Stimulated activated CD4-positive, alpha-beta T cell treated with anti-CD3 and anti-CD28 coated beads, Interleukin-4, amount 100 ng/mL, for 1 hour (primary cell): ENCODE measurements around the gene ZBTB20.
"Not testable (repeated sequence)": the region's sequence is repeated elsewhere in the genome, so short reads cannot be mapped to it uniquely, and the experiment has no call there.

Experiments used
- DNase-seq: peaks from one replicate; pipeline ENCODE4 v3.0.0-alpha.2; 2020

The ZBTB20 gene

DNA sequence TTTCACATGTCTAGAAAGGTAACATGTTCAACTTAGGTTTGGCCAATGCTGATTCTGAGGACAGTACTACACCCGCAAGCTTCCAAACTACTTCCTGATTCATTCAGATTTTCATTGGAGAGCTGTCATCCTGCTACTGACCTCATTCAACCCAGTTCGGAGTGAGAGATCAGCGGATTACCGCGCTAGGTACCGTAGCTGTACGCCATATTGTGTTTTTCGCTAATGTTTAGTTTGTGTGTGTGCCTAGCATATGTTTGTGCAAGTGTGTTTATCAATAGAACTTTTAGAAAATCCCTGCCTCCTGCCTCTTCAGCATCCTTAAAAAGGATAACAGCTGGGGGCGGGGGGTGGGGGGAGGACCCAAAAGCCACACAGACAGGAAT is 1.1 kb downstream of the ZBTB20 start:
- peak; percentile 29 for DNase-seq

DNA sequence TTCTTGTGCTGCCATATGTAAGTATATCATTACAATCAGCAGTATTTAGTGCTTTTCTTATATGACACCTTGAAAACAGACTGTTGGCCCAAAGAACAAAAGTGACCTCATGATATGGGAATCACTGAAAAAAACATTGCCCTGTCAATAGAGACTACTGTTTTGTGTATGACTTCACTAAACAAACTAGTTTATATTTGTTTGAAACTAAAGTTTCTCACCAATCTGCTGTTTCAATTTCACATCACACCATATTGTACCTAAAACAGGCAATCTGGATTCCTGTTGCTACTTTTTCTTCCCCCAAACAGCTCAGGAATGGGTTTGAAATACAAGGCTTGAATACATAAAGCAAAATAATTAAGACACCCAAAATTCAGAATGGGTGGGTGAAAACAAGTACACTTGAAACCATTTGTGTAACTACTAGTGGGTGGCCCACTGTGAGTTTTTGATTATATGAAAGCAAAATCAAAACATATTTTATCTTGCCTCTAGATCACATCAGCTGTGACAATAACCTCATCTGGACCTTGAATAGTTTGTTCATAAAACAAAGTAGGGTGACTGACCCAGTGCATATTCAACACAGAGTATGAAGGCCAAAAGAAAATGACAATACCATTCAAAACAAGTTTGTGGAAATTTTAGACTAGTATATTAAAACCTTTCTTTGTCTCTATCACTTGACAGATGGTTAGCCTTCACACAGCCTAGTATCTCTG is 5.9 kb downstream of the ZBTB20 start:
- DNase-seq = no peak

DNA sequence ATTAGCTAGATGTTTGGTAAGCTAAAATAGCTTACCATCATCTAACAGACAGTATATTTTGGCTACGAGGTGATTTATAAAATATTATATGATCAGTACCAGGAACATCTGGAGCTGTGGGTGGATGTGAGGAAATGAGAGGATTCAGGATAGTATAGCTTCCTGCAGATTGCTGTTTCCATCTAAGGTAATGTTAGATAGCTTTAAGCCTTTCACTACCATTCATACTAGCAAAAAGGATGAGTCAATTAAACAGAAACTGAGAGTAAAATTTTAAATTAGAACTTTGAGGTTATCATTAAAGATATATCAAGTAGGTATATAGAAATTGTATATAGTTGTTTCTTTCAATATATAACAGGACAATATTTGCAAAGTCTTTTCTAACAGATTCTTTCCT is 8.0 kb downstream of the ZBTB20 start:
- DNase-seq = no peak

DNA sequence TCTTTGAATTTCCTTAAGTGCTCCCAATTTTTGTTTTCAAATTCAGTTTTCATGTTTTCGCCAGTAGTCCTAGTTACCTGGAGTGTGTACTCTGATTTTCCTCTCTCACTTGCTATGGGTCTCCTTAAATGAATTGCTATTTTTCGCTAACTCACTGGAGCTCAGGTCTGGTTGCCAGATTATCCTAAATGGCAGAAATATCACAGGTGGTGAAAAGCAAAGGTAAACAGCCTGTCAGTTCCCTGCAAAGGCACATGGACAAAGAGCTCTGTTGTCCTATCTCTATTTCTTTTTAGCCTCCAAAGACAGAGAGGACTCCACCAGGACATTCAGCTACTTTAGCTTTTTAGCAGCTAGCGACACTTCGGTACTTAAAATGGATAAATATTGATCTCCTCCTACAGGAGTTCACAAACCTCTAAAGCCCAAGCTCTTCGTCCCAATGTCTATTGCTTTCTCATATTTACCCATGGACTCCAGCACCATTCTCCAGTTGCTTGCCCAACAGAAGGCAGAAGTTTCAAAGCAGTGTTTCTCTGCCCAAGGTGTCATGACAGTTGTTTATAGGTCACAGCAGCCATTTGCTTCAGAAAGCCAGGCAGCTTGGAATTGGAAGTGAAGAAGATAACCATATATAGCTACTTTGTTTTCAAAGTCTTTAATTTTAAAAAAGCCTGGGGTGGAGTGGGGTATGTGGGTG is 12.3 kb downstream of the ZBTB20 start:
- DNase-seq = no peak

DNA sequence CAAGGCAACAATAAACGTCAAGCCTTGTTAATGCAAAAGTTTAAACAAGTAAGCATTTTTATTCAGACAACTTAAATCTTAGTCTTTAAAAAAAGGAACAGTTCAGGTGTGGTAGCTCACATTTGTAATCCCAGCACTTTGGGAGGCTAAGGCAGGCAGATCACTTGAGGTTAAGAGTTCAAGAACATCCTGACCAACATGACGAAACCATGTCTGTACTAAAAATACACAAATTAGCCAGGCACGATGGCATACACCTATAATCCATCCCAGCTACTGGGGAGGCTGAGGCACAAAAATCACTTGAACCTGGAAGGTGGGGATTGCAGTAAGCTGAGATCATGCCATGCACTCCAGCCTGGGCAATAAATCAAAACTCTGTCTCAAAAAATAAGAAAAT is 19.9 kb downstream of the ZBTB20 start:
- no peak for DNase-seq

DNA sequence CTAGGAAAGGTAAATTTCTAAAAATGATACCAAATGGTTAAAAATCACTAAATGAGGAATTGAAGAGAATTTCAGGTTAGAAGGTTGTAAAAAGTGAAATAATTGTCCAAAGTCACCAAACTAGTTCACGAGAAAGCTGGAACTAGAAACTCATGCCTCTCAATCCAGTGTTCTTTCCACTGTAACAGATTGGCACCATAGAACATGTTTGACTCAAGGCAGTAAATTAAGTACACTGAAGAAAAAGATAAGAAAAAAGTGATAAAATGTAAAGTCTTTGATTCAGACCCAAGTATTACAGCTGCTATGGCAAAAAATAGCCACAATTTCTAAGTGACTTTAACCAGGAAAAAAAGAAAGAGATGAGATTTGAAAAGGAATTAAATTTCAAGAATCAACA is 26.5 kb downstream of the ZBTB20 start:
- DNase-seq = no peak

DNA sequence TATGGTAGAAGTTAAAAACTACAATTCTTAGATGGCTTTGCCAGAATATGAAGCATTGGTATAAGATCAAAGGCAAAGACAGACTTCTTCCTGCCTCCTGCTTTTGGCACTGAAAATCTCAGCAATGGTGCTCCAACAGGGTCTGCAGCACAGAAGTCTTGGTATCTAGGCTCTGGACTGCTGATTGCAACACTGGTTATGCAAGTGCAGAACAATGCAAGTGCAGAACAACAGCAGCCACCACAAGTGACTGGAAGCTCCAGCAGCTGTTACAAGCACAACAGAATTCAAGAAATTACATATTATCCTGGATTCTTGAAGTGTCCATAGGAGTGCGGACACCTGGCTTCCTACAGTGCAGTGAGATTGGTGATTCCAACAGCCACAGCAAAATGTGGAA is 33.7 kb downstream of the ZBTB20 start:
- DNase-seq = no peak

DNA sequence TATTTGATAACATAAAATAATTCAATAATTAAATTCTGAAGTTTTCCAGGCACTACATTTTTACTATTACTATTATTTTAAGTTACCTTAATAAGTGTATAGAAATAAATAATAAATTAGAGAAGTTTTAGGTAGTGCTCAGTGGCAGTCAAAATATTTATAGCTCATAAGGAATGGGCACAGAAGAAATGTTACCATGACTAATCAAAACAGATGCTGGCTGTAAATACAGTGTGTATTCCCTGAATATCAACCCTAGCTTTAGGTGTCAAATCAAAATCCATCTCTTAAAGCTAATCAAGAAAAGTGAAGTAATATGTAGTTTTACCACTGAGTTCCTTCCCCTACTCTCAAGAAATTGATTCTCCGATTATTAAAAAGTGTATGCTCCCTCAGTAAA is 35.5 kb downstream of the ZBTB20 start:
- no peak for DNase-seq

DNA sequence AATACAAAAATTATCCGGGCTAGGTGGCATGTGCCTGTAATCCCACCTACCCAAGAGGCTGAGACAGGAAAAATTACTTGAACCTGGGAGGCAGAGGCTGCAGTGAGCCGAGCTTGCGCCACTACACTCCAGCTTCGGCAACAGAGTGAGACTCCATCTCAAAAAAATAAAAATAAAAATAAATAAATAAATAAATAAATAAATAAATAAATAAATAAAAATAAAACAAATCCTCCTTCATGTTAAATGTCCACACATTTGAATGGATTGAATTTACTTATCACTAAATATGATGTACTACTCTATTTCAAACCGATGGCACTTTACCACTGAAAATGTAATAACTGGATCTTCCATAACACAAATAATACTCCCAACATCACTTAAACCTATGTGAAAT is 36.3 kb downstream of the ZBTB20 start:
- DNase-seq = no peak

DNA sequence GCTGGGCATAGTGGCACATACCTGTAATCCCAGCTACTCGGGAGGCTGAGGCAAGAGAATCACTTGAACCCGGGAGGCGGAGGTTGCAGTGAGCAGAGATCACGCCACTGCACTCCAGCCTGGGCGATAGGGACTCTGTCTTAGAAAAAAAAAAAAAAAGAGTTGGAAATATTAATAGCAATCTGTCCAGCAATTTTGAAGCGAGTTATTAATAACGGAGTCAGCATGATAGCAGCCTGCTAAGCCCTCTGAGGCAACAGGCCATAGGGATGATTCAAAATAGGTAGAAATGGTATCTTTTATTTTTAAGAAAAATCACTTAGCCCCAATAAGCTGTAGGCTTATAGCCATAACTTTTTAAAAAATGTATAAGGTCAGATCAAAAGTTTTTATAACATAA is 37.0 kb downstream of the ZBTB20 start:
- DNase-seq = not testable (repeated sequence)

DNA sequence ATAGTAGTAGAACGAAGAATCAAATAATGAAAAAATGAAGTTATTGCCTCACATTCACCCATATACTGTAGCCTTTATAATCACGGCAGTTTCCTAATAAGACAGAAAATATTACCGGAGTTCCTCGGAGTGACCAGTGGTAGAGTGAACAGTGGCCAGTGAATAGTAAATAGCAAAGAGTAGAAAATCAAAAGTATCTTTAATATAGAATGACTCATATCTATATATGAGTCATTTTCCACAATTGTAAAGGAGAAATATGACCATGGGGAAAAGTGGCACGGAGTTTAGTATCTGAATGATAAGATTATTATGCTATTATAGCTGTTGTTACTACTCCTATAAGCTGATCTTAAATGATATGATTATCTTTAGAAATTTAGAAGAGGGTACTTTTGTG is 38.5 kb downstream of the ZBTB20 start:
- DNase-seq = no peak

DNA sequence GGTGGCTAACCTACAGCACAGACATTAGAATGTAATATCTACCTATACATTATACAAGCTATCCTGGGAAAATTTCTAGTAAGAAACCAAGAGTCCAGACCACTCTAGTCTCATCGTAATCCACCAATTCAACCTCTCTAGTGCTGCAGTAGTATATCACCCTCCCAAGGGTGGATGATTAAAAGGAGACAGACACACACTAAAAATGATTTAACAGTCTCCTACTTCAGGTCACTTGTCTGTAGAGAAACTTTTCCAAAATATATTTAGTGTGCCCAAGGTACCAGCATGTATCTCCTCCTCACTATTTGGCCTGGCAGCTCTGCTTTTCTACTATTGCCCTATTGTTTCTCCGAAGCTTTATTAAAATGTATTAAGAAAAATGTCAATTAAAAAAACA is 45.0 kb downstream of the ZBTB20 start:
- DNase-seq = no peak

DNA sequence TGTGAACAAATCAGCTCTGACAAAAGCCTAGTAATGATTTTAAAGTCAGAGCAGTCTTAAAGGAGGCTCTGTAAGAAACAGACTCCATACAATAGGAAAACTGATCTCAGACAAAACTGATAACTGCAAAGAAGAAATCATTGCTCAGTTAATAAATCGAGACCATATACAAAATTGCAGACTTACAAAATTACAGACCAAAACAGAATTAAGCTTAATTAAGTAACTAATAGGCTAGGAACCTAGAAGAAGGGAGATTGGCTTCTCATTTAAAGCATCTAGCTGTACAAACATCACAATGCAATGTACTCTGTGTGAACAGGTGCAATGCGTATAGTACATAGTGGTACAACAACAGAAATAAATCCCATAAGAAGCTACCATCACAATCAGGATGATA is 46.3 kb downstream of the ZBTB20 start:
- no peak for DNase-seq

DNA sequence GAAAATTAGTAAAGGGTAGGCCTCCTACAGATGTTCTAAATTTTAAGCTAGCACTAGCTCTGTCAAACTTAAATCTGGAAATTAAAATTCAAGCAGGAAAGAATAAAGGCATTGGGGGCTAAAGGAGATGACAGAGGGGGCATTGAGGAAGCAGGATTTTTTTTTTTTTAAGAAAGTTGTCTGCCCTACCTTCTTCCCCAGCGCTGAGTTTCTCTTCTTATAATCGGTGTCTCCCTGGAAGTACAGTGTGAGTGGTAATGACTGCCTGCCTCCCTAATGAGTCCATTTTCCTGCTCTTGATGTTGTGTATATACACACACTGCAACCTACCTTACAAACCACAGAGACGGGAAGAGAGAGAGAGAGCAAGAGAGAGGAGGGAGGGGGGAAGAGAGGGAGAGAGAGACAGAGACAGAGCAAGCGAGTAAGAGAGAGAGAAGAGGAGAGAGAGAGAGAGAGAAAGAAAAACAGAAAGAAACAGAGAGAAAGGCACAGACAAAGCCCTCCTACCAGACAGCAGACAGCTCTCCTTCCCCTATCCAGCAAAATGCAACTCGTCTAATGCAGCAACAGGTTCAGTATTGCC is 47.0 kb downstream of the ZBTB20 start:
- DNase-seq = no peak

DNA sequence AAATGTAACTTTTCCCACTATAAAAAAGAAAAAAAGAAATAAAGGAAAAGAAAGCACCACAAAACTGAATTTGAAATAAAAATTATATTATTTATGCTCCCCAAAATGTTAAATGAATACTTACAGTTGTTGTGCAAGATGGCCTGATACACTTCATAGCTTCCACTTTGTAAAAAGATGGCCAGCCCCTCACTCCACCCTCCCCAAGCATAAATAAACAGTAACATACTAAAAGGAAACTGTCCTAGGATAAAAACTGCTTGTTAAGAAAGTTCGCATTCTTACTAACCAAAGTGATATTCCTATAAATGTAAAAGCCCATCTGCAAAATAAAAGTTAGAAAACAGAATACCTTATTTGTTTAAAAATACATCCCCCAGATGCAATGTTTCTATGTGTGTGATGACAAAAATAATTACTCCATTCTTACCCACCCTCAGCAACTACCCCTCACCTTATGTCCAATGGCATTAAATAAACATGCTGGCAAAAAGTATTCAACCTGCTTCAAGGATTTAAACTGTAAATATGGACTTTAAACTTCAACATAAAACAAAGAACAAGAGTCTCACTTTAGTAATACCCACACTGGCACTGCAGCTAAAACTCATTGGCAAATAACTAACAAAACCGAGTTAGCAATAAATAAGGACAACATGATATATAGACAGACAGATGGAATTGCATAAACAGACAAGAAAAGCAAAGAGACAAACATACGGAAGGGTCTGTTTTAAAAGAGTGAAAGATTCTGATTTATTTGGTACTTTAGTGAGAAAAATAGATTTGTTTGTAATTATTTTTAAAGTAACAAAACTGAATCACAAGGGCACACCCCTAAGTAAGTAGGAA is 47.7 kb downstream of the ZBTB20 start:
- DNase-seq = no peak

DNA sequence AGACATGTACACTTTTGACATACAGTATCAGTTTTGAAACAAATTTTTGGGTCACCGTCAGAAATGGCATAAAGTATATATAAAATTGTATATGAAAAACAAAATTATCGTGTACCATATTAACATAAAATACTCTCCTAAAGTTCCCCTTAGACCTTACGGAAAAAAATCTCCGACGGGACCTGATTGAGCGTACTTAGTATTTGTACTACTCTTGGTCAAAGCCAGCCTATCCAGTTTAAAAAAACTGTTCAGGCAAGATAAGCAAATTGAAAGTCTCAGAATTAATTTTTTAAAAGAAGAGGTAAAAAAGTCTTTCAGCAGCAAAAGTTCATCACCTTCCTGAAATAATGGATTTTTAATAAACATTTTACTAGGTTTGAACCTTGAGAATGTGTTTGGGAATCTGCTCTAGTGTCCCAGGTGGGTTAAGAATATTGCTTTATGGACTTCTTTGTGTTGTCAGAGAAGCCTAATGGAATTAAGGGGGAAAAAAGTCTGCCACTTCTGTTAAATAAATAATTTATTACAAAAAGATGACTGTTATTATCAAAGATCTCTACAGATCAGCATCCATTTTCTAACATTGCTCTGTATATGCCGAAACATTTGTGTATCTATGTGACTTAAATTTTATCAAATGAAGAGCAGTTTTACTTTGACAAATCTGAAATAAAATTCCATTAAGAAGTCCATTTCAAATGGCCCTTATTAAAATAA is 48.6 kb downstream of the ZBTB20 start:
- no peak for DNase-seq

DNA sequence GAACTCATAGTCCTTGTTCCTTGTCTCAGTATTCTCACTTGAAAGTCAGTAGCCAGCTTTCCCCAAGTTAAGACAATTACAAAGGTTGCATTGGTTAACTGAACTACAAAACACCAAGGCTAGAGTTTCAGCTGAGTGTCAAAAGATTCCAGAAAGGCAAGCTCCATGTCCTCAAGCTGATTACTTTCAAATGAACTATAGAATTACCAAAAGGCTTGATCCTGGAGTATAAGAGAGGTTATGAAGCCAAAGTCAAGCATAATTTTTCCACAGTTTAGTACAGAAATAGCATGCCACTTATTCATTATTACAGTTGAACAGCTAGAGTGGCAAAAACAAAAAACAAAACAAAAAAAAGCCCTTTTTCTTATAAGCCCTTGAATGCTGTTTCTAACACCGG is 51.9 kb downstream of the ZBTB20 start:
- no peak for DNase-seq

DNA sequence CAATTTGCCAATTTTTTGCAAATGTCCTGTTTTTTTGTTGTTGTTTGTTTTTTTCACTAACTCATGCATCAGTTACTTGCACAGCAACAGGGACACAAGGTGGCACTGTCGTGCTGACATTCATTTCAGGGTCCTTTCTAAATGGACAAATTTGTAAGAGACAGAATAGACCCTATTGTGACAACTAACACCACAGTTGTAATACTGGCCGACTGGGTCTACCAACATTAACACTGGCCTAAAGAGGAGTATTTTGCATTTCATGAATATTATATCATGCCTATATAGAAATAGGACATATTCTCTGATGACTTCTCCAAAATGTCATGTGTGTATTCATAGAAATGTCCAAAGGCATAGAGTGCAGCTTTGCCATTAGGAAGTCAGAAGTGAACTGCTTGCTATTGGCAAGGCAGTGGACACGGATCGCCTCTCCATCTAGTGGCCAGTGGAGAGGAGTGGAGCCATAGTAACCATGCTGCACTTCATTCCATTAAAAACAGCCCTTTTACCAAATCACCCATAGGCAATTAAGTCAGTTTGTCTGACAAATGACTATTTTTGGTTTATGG is 54.8 kb downstream of the ZBTB20 start:
- peak; percentile 64 for DNase-seq

DNA sequence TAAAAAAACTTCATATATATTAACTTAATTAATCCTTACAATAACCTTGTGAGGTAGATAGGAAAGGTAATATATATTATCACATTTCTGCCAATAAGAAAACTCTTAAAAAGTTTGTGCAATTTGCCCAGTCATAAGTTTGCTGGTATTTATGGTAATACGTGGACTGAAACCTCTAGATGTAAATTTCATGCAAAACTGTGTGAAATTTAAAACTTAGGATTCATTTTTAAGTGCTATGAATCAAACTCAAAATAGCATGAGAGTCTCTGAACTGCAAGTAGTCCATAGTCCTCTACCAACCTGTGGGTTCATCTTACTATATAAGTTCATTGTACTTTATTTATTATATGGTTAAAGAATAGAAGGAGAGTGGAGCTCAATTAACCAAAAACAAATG is 56.4 kb downstream of the ZBTB20 start:
- DNase-seq = no peak

DNA sequence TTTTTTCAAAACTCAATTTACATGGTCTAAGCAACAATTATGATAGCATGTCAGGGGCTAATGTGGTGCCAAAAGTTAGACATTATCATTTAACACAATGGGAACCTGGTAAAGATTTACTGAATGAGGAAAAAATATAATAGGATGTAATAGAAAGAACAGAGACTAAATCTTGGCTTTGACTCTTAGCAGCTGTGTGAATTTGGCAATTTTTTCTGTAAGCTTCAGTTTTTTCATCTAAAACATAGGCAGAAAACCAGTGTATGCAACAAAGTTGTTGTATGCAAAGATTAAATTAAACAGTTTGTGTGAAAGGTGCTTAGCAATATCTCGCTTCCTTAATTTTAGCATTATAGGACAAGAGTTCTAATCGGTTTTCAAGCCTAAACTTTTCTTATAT is 57.6 kb downstream of the ZBTB20 start:
- no peak for DNase-seq

DNA sequence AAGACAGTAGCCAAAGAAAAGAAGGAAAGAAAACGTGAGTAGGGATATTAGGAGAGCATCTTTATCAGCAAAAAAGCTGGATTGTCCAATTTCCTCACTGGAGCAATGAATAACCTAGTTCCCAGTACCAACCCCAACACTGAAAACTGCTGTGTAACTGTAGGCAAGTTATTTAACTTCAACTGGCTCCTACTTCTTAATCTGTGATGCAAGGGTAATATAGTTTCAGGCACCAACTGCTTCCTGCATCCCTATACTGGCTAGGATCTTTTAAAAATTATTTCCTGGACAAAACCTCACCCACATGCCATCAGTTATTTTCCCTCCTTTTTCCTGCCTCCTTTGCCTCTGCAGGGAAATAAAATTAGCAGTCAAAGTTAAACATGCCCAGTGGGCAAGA is 59.6 kb downstream of the ZBTB20 start:
- no peak for DNase-seq

DNA sequence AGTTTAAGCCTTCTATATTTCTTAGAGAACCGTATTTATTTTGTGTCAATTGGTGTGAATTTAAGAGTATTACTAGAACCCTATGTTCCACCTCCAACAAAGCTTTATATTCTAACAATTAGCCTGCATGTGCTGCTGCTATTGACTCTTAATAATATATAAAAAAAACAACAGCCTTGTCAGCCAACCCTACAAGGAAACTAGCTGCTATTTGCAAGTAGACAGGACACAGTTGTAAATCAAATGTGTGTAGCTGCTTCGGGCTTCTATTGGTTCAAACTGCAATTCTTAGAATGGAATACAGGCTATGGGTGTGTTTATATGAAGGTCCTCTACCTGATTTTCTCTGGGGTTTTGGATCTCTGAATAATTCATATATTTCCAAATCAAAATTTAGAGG is 60.7 kb downstream of the ZBTB20 start:
- DNase-seq = no peak
